ENCODE data around the gene HECW1.

HECW1 gene

GRCh38 chr7:43577485-43577951, 465.1 kb downstream of the HECW1 start (continued):
- TF ChIP-seq PRDM10 (tag by site-specific recombination; IDR thresholded peaks at IDR 0.05): 0 out of 2 replicates have a peak, but pooled peaks have one; percentile 31
- TF ChIP-seq ZBTB17 (tag by site-specific recombination; IDR thresholded peaks at IDR 0.05): peak; percentile 77
- TF ChIP-seq ZNF501 (tag by site-specific recombination; IDR thresholded peaks at IDR 0.05): peak; percentile 50; the same call in 1 of the 2 replicates
- TF ChIP-seq ZNF692 (tag by site-specific recombination; IDR thresholded peaks at IDR 0.05): peak; percentile 62
- peak; percentile 39; the same call in 1 of the 2 replicates for TF ChIP-seq MZF1 (tag by site-specific recombination; IDR thresholded peaks at IDR 0.05; ENCODE audit: borderline replicate concordance)
- TF ChIP-seq, protein P1, sequence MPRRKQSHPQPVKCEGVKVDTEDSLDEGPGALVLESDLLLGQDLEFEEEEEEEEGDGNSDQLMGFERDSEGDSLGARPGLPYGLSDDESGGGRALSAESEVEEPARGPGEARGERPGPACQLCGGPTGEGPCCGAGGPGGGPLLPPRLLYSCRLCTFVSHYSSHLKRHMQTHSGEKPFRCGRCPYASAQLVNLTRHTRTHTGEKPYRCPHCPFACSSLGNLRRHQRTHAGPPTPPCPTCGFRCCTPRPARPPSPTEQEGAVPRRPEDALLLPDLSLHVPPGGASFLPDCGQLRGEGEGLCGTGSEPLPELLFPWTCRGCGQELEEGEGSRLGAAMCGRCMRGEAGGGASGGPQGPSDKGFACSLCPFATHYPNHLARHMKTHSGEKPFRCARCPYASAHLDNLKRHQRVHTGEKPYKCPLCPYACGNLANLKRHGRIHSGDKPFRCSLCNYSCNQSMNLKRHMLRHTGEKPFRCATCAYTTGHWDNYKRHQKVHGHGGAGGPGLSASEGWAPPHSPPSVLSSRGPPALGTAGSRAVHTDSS (tag by site-specific recombination; IDR thresholded peaks at IDR 0.05): no peak
- TF ChIP-seq OVOL3 (tag by site-specific recombination; IDR thresholded peaks at IDR 0.05): no peak
- no peak for TF ChIP-seq KLF16 (tag by site-specific recombination; IDR thresholded peaks at IDR 0.05)
- TF ChIP-seq ZNF664 (tag by site-specific recombination; IDR thresholded peaks at IDR 0.05): peak; percentile 86
- peak; percentile 78 for TF ChIP-seq ZNF660 (tag by site-specific recombination; IDR thresholded peaks at IDR 0.05)
- TF ChIP-seq, protein P2, sequence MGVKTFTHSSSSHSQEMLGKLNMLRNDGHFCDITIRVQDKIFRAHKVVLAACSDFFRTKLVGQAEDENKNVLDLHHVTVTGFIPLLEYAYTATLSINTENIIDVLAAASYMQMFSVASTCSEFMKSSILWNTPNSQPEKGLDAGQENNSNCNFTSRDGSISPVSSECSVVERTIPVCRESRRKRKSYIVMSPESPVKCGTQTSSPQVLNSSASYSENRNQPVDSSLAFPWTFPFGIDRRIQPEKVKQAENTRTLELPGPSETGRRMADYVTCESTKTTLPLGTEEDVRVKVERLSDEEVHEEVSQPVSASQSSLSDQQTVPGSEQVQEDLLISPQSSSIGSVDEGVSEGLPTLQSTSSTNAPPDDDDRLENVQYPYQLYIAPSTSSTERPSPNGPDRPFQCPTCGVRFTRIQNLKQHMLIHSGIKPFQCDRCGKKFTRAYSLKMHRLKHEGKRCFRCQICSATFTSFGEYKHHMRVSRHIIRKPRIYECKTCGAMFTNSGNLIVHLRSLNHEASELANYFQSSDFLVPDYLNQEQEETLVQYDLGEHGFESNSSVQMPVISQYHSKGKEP (tag by site-specific recombination; IDR thresholded peaks at IDR 0.05): 0 out of 2 replicates have a peak, but pooled peaks have one; percentile 28
- TF ChIP-seq, protein P3, sequence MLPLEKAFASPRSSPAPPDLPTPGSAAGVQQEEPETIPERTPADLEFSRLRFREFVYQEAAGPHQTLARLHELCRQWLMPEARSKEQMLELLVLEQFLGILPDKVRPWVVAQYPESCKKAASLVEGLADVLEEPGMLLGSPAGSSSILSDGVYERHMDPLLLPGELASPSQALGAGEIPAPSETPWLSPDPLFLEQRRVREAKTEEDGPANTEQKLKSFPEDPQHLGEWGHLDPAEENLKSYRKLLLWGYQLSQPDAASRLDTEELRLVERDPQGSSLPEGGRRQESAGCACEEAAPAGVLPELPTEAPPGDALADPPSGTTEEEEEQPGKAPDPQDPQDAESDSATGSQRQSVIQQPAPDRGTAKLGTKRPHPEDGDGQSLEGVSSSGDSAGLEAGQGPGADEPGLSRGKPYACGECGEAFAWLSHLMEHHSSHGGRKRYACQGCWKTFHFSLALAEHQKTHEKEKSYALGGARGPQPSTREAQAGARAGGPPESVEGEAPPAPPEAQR (tag by site-specific recombination; IDR thresholded peaks at IDR 0.05): no peak
- TF ChIP-seq ZNF561 (tag by site-specific recombination; IDR thresholded peaks at IDR 0.05; ENCODE audit: borderline replicate concordance): peak; percentile 65; the same call in 1 of the 2 replicates
- peak; percentile 93 for TF ChIP-seq SCRT2 (tag by site-specific recombination; IDR thresholded peaks at IDR 0.05)
- TF ChIP-seq ZNF623 (tag by site-specific recombination; IDR thresholded peaks at IDR 0.05): no peak
- TF ChIP-seq ZNF24 (tag by site-specific recombination; IDR thresholded peaks at IDR 0.05): peak; percentile 65; the same call in 1 of the 2 replicates
- peak; percentile 15; the same call in 1 of the 2 replicates for TF ChIP-seq ZNF398 (tag by site-specific recombination; IDR thresholded peaks at IDR 0.05)
- peak; percentile 54; the same call in 1 of the 2 replicates for TF ChIP-seq ZBTB48 (tag by site-specific recombination; IDR thresholded peaks at IDR 0.05)
